Measurements from ENCODE around the gene CTNS.

DNA sequence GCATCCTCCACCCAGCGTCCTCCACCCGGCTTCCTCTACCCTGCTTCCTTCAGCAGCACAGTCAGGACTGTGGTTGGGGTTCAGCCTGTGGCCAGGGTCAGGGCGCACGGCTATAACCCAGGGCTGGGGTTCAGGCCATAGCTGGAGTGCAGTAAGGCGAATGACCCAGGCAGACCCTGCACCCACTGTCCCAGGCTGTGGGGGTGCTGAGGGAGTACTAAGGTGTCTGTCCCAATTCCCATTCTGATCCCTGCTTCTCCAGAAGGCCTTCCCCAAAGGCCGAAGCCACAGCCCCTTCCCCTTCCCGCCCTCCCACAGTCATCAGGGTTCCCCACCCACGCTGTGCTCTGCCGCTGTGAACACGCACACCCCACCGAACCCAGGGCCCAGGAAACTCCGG lies 44.5 kb downstream of the CTNS start:
- no peak for TF ChIP-seq POLR2AphosphoS5 (IDR thresholded peaks at IDR 0.05; ENCODE audit: insufficient read depth in 1 of 2, low read depth in 1 of 2)
- TF ChIP-seq, protein P1, sequence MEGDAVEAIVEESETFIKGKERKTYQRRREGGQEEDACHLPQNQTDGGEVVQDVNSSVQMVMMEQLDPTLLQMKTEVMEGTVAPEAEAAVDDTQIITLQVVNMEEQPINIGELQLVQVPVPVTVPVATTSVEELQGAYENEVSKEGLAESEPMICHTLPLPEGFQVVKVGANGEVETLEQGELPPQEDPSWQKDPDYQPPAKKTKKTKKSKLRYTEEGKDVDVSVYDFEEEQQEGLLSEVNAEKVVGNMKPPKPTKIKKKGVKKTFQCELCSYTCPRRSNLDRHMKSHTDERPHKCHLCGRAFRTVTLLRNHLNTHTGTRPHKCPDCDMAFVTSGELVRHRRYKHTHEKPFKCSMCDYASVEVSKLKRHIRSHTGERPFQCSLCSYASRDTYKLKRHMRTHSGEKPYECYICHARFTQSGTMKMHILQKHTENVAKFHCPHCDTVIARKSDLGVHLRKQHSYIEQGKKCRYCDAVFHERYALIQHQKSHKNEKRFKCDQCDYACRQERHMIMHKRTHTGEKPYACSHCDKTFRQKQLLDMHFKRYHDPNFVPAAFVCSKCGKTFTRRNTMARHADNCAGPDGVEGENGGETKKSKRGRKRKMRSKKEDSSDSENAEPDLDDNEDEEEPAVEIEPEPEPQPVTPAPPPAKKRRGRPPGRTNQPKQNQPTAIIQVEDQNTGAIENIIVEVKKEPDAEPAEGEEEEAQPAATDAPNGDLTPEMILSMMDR (IDR thresholded peaks at IDR 0.05), result no peak
- TF ChIP-seq POLR2A (IDR thresholded peaks at IDR 0.05), result no peak

Measured in vagina (tissue), 2 donors.